IPS-20b (cell line): Measurements from ENCODE around the gene RPS6KA2.
"Not testable (repeated sequence)": the region's sequence is repeated elsewhere in the genome, so short reads cannot be mapped to it uniquely, and the experiment has no call there.

ENCODE experiments used
- H3K27ac ChIP-seq: one replicate; pipeline ENCODE4 v1.5.1; 2013; ENCODE audit warnings: low read length
- H3K27me3 ChIP-seq: 2 replicates; pipeline ENCODE4 v1.6.1; 2013; ENCODE audit warnings: mild to moderate bottlenecking, low read length, inconsistent platforms; ENCODE audit not compliant: insufficient read depth
- H3K36me3 ChIP-seq: 2 replicates; pipeline ENCODE4 v1.6.1; 2013; ENCODE audit warnings: low read depth, mild to moderate bottlenecking, inconsistent platforms, low read length, moderate library complexity; ENCODE audit not compliant: insufficient read depth
- H3K4me1 ChIP-seq: 2 replicates; pipeline ENCODE4 v1.6.1; 2013; ENCODE audit warnings: mild to moderate bottlenecking, control low read depth, inconsistent platforms, low read length, moderate library complexity; ENCODE audit not compliant: insufficient read depth
- H3K4me3 ChIP-seq: 2 replicates; pipeline ENCODE4 v1.5.1; 2013; ENCODE audit warnings: mild to moderate bottlenecking, low read length, inconsistent platforms
- H3K9ac ChIP-seq: 2 replicates; pipeline ENCODE4 v1.6.1; 2013; ENCODE audit warnings: low read depth, mild to moderate bottlenecking, inconsistent platforms, low read length, moderate library complexity
- H3K9me3 ChIP-seq: 2 replicates; pipeline ENCODE4 v1.6.1; 2013; ENCODE audit warnings: mild to moderate bottlenecking, low read depth, low read length, inconsistent platforms; ENCODE audit not compliant: insufficient read depth

Gene RPS6KA2

GRCh38 chr6:166389119-166389518, 237.9 kb downstream of the RPS6KA2 start:
- Histone ChIP-seq H3K27me3 (no peaks in the 10 kb centered on the region), H3K9me3 (no peaks in the 10 kb centered on the region), H3K4me1 (peaks cover 4% of the 10 kb centered on the region), H3K9ac (no peak overlapping the region), H3K27ac (no peak overlapping the region), H3K36me3 (no peaks in the 10 kb centered on the region), H3K4me3 (no peak overlapping the region)

- peaks cover 4% of the 10 kb centered on the region for H3K4me1 ChIP-seq
- no peak overlapping the region for H3K9ac ChIP-seq
- H3K27ac ChIP-seq, result no peak overlapping the region
These were observed 238.6 kb downstream of the RPS6KA2 start for GRCh38 chr6:166388290-166389004.

GRCh38 chr6:166387642-166388289, 239.3 kb downstream of the RPS6KA2 start:
- Histone ChIP-seq H3K4me1 (peaks cover 4% of the 10 kb centered on the region), H3K27ac (no peak overlapping the region), H3K27me3 (no peaks in the 10 kb centered on the region), H3K9ac (no peak overlapping the region), H3K4me3 (no peak overlapping the region), H3K36me3 (no peaks in the 10 kb centered on the region), H3K9me3 (no peaks in the 10 kb centered on the region)

More at GRCh38 chr6:166388290-166389004, 238.6 kb downstream of the RPS6KA2 start:
- Histone ChIP-seq H3K27me3 (no peaks in the 10 kb centered on the region), H3K9me3 (no peaks in the 10 kb centered on the region), H3K4me3 (no peak overlapping the region), H3K36me3 (no peaks in the 10 kb centered on the region)

- not testable (repeated sequence) for H3K27ac ChIP-seq, H3K27me3 ChIP-seq, H3K9ac ChIP-seq
These were observed 240.0 kb downstream of the RPS6KA2 start for GRCh38 chr6:166387098-166387497.

GRCh38 chr6:166386111-166386510, 240.9 kb downstream of the RPS6KA2 start:
- Histone ChIP-seq H3K27ac (no peak overlapping the region), H3K9me3 (no peaks in the 10 kb centered on the region), H3K4me1 (peaks cover 9% of the 10 kb centered on the region), H3K4me3 (no peak overlapping the region), H3K27me3 (no peaks in the 10 kb centered on the region; the same call in 1 of the 2 replicates), H3K9ac (no peak overlapping the region), H3K36me3 (no peaks in the 10 kb centered on the region)

More at GRCh38 chr6:166387098-166387497, 240.0 kb downstream of the RPS6KA2 start:
- H3K4me1 ChIP-seq, H3K4me3 ChIP-seq, H3K36me3 ChIP-seq, H3K9me3 ChIP-seq: not testable (repeated sequence)

GRCh38 chr6:166383802-166384363, 243.2 kb downstream of the RPS6KA2 start:
- not testable (repeated sequence) for H3K4me1 ChIP-seq, H3K27me3 ChIP-seq, H3K36me3 ChIP-seq, H3K9me3 ChIP-seq
- H3K9ac ChIP-seq, result peak overlapping the region; percentile 83; the same call in 1 of the 2 replicates
- H3K4me3 ChIP-seq, result peak overlapping the region; percentile 93
- peak overlapping the region; percentile 12 for H3K27ac ChIP-seq

GRCh38 chr6:166382933-166383801, 243.9 kb downstream of the RPS6KA2 start, which contains the start of gene MPC1:
TSS of gene MPC1 (minus strand) at chr6:166382940. CDS start at chr6:166382876, 64 bp downstream.
- Histone ChIP-seq H3K9ac (peak within 1 kb of the TSS; percentile 83; the same call in 1 of the 2 replicates), H3K4me1 (peaks cover 6% of the 10 kb centered on the region; the same call in 1 of the 2 replicates), H3K4me3 (peak within 1 kb of the TSS; percentile 93), H3K27me3 (no peaks in the 10 kb centered on the region; the same call in 1 of the 2 replicates), H3K9me3 (no peaks in the 10 kb centered on the region), H3K36me3 (no peaks in the 10 kb centered on the region), H3K27ac (peak within 1 kb of the TSS; percentile 12)

GRCh38 chr6:166382500-166382932, 244.5 kb downstream of the RPS6KA2 start:
- peak overlapping the region; percentile 93 for H3K4me3 ChIP-seq
- no peaks in the 10 kb centered on the region for H3K9me3 ChIP-seq
- H3K27ac ChIP-seq, result no peak overlapping the region
- no peaks in the 10 kb centered on the region for H3K36me3 ChIP-seq
- H3K4me1 ChIP-seq, result peaks cover 6% of the 10 kb centered on the region; the same call in 1 of the 2 replicates
- no peaks in the 10 kb centered on the region; the same call in 1 of the 2 replicates for H3K27me3 ChIP-seq
- no peak overlapping the region for H3K9ac ChIP-seq

- peak overlapping the region; percentile 45; the same call in 1 of the 2 replicates for H3K9ac ChIP-seq
These were observed 245.1 kb downstream of the RPS6KA2 start for GRCh38 chr6:166381733-166382499.

GRCh38 chr6:166381381-166381732, 245.7 kb downstream of the RPS6KA2 start:
- Histone ChIP-seq H3K4me1 (peaks cover 6% of the 10 kb centered on the region; the same call in 1 of the 2 replicates), H3K36me3 (no peaks in the 10 kb centered on the region), H3K27ac (no peak overlapping the region), H3K27me3 (no peaks in the 10 kb centered on the region; the same call in 1 of the 2 replicates), H3K4me3 (peak overlapping the region; percentile 93), H3K9me3 (no peaks in the 10 kb centered on the region), H3K9ac (peak overlapping the region; percentile 45; the same call in 1 of the 2 replicates)

More at GRCh38 chr6:166381733-166382499, 245.1 kb downstream of the RPS6KA2 start:
- Histone ChIP-seq H3K9me3 (no peaks in the 10 kb centered on the region), H3K27ac (no peak overlapping the region), H3K4me1 (peaks cover 6% of the 10 kb centered on the region; the same call in 1 of the 2 replicates), H3K27me3 (no peaks in the 10 kb centered on the region; the same call in 1 of the 2 replicates), H3K36me3 (no peaks in the 10 kb centered on the region), H3K4me3 (peak overlapping the region; percentile 93)
